ENCODE results near the gene IDH3G.

IDH3G gene

GRCh38 chrX:153741446-153741845 is 52.7 kb downstream of the IDH3G start:
- Histone ChIP-seq H3K27ac (ENCODE audit: insufficient read depth, low read depth, low read length, poor library complexity, severe bottlenecking) (no peak overlapping the region), H3K4me1 (ENCODE audit: control insufficient read depth, insufficient read depth, low read length) (no peaks in the 10 kb centered on the region), H3K36me3 (ENCODE audit: control insufficient read depth, insufficient read depth, low read length) (no peaks in the 10 kb centered on the region), H3K9me3 (ENCODE audit: control insufficient read depth, low read length) (no peaks in the 10 kb centered on the region), H3K27me3 (ENCODE audit: control insufficient read depth, insufficient read depth, low read length, poor library complexity, severe bottlenecking) (no peaks in the 10 kb centered on the region), H3K4me3 (ENCODE audit: insufficient read depth, low read depth, low read length) (no peak overlapping the region)
- 94 to 95% methylated on average over 14 of the region's 14 CpGs for WGBS, 2 experiments

GRCh38 chrX:153740631-153741222 is 53.4 kb downstream of the IDH3G start:
- Histone ChIP-seq H3K27me3 (ENCODE audit: control insufficient read depth, insufficient read depth, low read length, poor library complexity, severe bottlenecking) (no peaks in the 10 kb centered on the region), H3K4me1 (ENCODE audit: control insufficient read depth, insufficient read depth, low read length) (no peaks in the 10 kb centered on the region), H3K36me3 (ENCODE audit: control insufficient read depth, insufficient read depth, low read length) (no peaks in the 10 kb centered on the region), H3K9me3 (ENCODE audit: control insufficient read depth, low read length) (no peaks in the 10 kb centered on the region), H3K4me3 (ENCODE audit: insufficient read depth, low read depth, low read length) (no peak overlapping the region), H3K27ac (ENCODE audit: insufficient read depth, low read depth, low read length, poor library complexity, severe bottlenecking) (no peak overlapping the region)
- 95 to 96% methylated on average over 16 of the region's 16 CpGs for WGBS, 2 experiments

- Histone ChIP-seq H3K36me3 (ENCODE audit: control insufficient read depth, insufficient read depth, low read length) (no peaks in the 10 kb centered on the region), H3K4me1 (ENCODE audit: control insufficient read depth, insufficient read depth, low read length) (no peaks in the 10 kb centered on the region), H3K27me3 (ENCODE audit: control insufficient read depth, insufficient read depth, low read length, poor library complexity, severe bottlenecking) (no peaks in the 10 kb centered on the region), H3K27ac (ENCODE audit: insufficient read depth, low read depth, low read length, poor library complexity, severe bottlenecking) (no peak overlapping the region), H3K4me3 (ENCODE audit: insufficient read depth, low read depth, low read length) (no peak overlapping the region), H3K9me3 (ENCODE audit: control insufficient read depth, low read length) (no peaks in the 10 kb centered on the region)
- WGBS, 2 experiments = 94 to 95% methylated on average over 29 of the region's 29 CpGs
Observed at GRCh38 chrX:153739754-153740486, 54.3 kb downstream of the IDH3G start.

GRCh38 chrX:153738056-153738605 is 56.0 kb downstream of the IDH3G start:
- no peaks in the 10 kb centered on the region for H3K27me3 ChIP-seq (ENCODE audit: control insufficient read depth, insufficient read depth, low read length, poor library complexity, severe bottlenecking)
- H3K4me3 ChIP-seq (ENCODE audit: insufficient read depth, low read depth, low read length) = no peak overlapping the region
- WGBS, 2 experiments = 90 to 94% methylated on average over 27 of the region's 27 CpGs
- H3K4me1 ChIP-seq (ENCODE audit: control insufficient read depth, insufficient read depth, low read length) = no peaks in the 10 kb centered on the region
- no peaks in the 10 kb centered on the region for H3K9me3 ChIP-seq (ENCODE audit: control insufficient read depth, low read length)
- H3K27ac ChIP-seq (ENCODE audit: insufficient read depth, low read depth, low read length, poor library complexity, severe bottlenecking) = no peak overlapping the region
- no peaks in the 10 kb centered on the region for H3K36me3 ChIP-seq (ENCODE audit: control insufficient read depth, insufficient read depth, low read length)

- 94% methylated on average over 15 of the region's 15 CpGs for WGBS, 2 experiments
- Histone ChIP-seq H3K27ac (ENCODE audit: insufficient read depth, low read depth, low read length, poor library complexity, severe bottlenecking) (no peak overlapping the region), H3K9me3 (ENCODE audit: control insufficient read depth, low read length) (no peaks in the 10 kb centered on the region), H3K27me3 (ENCODE audit: control insufficient read depth, insufficient read depth, low read length, poor library complexity, severe bottlenecking) (no peaks in the 10 kb centered on the region), H3K36me3 (ENCODE audit: control insufficient read depth, insufficient read depth, low read length) (no peaks in the 10 kb centered on the region), H3K4me3 (ENCODE audit: insufficient read depth, low read depth, low read length) (no peak overlapping the region), H3K4me1 (ENCODE audit: control insufficient read depth, insufficient read depth, low read length) (no peaks in the 10 kb centered on the region)
Observed at GRCh38 chrX:153736871-153737441, 57.2 kb downstream of the IDH3G start.

- Histone ChIP-seq H3K27me3 (ENCODE audit: control insufficient read depth, insufficient read depth, low read length, poor library complexity, severe bottlenecking) (no peaks in the 10 kb centered on the region), H3K27ac (ENCODE audit: insufficient read depth, low read depth, low read length, poor library complexity, severe bottlenecking) (no peak overlapping the region), H3K36me3 (ENCODE audit: control insufficient read depth, insufficient read depth, low read length) (no peaks in the 10 kb centered on the region), H3K4me3 (ENCODE audit: insufficient read depth, low read depth, low read length) (no peak overlapping the region), H3K9me3 (ENCODE audit: control insufficient read depth, low read length) (no peaks in the 10 kb centered on the region), H3K4me1 (ENCODE audit: control insufficient read depth, insufficient read depth, low read length) (no peaks in the 10 kb centered on the region)
- 75 to 76% methylated on average over 28 to 30 of the region's 30 CpGs for WGBS, 2 experiments
Observed at GRCh38 chrX:153736071-153736820, 57.9 kb downstream of the IDH3G start.

Data from ectodermal cell (in vitro differentiated cells).